ENCODE data around the gene RIMBP3C.
"Not testable (repeated sequence)": the region's sequence is repeated elsewhere in the genome, so short reads cannot be mapped to it uniquely, and the experiment has no call there.

Gene RIMBP3C, protein sequence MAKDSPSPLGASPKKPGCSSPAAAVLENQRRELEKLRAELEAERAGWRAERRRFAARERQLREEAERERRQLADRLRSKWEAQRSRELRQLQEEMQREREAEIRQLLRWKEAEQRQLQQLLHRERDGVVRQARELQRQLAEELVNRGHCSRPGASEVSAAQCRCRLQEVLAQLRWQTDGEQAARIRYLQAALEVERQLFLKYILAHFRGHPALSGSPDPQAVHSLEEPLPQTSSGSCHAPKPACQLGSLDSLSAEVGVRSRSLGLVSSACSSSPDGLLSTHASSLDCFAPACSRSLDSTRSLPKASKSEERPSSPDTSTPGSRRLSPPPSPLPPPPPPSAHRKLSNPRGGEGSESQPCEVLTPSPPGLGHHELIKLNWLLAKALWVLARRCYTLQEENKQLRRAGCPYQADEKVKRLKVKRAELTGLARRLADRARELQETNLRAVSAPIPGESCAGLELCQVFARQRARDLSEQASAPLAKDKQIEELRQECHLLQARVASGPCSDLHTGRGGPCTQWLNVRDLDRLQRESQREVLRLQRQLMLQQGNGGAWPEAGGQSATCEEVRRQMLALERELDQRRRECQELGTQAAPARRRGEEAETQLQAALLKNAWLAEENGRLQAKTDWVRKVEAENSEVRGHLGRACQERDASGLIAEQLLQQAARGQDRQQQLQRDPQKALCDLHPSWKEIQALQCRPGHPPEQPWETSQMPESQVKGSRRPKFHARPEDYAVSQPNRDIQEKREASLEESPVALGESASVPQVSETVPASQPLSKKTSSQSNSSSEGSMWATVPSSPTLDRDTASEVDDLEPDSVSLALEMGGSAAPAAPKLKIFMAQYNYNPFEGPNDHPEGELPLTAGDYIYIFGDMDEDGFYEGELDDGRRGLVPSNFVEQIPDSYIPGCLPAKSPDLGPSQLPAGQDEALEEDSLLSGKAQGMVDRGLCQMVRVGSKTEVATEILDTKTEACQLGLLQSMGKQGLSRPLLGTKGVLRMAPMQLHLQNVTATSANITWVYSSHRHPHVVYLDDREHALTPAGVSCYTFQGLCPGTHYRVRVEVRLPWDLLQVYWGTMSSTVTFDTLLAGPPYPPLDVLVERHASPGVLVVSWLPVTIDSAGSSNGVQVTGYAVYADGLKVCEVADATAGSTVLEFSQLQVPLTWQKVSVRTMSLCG (N-terminal part only)

DNA sequence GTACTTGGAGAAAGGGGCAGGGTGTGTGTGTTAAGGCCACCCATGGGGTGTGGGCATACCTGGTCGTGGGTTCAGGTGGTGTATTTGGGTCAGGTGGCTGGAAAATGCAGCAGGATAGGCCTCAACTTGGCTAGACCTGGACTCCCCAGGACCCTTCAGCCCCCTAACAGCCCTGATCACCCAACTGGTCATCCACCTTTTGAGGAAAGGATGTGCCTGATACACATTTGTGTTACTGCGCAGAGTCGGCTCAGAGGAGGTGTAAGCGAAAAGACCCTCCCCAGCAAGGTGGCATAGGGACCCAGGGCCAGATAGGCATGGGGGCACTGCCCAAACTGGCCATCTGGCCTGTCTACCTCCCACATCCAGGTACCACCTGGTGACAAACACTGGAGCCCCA, at the start of gene RIMBP3C:
TSS of gene RIMBP3C (minus strand) at position 101 of the 400 bp plus-strand sequence. CDS start 485 bp downstream, outside the sequence.
- DNase-seq, result not testable (repeated sequence)

DNA sequence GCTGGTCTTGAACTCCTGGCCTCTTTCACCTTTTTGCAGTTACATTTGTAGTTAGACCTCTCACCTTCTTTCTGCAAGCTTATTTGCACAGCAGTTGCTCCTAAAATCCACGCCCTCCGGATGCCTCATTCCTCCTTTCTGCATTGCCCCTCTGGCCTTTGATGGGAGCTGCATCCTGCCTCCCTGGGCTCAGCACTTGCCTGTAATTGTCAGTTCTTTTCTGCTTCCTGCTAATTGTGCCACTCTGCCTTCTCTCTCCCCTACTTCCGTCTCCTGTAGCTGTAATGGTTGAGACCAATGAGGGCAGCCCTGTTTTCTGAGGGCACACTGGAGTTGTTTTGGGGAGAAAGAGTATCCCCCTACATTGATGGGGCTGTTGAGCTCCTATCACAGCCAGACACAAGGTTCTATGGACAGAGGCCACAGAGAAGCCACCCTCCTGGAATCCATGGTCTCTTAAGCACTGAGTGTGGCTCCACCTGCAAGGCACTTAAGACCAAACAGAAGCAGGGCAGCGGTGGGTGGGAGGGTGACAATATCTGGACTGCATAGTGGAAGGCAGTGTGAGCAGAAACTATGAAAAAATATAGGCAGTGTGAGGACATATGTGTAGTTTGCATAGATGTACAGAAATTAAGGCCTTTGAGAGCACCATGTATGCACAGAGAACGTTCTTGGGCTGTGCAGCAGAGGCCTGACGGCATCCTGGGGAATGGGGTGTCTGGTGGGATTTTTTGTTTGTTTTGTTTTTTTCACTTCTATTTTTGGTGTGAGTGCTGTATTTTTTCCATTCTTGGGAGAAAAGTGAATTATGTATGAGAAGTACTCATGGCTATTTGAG, 48.0 kb upstream of the RIMBP3C start:
- no peak for DNase-seq

DNA sequence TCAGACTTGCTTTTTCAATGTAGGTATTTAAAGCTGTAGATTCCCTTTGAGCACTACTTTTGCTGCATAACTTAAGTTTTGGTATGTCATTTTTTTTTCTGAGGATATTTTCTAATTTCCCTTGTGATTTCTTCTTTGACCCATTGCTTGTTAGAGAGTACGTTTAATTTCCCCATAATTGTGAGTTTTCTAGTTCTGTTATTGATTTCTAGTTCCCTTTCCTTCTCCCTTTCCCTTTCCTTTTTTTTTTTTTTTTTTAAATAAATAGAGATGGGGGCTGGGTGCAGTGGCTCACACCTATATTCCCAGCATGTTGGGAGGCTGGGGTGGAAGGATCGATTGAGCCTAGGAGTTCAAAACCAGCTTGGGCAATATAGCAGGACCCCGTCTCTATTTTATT, 47.0 kb upstream of the RIMBP3C start:
- no peak for DNase-seq

DNA sequence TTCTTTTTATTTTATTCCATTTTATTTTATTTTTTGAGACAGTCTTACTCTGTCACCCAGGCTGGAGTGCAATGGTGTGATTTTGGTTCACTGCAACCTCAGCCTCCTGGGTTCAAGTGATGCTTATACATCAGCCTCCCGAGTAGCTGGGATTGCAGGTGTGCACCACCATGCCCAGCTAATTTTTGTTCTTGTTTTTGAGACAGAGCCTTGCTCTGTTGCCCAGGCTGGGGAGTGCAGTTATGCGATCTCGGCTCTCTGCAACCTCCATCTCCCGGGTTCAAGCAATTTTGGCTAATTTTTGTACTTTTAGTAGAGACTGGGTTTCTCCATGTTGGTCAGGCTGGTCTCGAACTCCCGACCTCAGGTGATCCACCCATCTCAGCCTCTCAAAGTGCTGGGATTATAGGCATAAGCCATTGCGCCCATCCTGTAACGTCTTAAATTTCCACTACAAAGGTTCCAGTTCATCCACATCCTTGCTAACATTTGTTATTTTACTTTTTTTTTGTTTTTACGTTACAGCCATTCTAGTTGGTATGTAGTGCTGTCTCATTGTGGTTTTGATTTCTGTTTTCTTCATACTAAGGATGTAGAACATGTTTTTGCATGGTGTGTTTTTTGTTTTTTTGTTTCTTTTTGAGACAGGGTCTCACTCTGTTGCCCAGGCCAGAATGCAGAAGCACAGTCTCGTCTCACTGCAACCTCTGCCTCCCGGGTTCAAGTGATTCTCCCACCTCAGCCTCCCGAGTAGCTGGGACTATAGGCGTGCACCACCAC, 45.3 kb upstream of the RIMBP3C start:
- DNase-seq, result not testable (repeated sequence)

DNA sequence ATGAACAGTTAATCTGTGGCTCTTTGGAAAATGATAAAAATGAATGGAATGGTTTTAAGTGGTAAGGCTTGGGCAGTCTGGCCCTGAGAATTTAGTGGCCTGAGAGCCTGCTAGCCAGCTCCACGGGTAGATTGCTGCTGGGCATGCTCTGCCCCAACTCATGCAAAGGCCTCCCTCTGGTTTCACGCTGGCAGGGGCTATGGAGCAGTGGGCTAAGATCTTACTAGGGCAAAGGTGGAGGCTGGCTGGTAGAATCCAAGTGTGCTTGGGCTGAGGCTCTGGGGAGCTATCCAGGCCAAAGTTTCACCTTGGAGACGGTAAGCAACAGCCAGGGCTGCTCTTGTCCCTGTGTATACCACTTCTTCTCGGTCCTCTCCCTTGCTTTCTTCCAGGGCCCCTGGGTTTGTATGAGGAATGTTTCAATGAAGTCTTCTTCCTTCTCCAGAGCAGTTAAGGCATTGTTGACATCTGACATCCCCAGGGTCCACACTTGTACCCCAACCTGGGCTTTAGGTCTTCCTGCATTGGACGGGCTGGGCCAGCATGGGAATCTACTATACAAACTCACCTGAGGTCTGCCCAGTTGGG, 43.7 kb upstream of the RIMBP3C start:
- DNase-seq, result no peak

DNA sequence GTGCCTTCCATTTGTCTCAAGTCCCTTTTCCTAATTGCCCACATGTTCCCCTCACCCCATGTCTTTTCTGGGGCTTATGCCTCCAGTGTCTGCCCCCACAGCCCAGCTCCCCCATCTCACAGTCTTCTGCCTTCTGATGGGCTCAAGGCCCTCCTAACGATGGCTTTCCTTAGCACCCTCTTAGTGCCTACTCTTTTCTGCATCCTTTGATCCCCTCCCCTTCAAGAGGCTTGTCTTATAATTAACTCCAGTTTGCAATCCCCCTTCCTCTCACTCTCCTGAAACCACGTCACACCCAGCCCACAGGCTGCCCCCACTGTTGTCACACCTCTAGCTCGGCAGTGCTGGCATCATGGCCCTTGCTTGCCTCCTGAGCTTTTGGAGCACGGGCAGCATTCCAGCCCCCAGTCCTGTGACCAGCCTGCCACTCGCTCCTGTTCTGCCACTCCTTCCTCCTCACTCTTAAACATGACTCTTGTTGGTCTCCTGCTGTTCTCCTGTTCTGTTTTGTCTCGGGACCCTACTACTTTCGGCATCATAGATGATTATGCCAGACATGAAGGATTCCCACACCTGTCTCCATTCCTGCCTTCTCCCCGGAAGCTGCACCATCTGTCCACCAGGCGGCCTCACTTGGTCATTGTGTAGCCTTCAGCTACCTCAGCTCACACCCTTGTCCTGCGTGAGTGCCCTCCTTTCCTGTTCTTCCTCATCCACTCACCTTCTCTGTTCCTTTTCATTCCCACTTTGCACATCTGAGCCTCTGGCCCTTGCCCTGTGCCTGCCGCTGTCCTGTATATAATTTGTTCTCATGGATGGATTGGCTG, 42.4 kb upstream of the RIMBP3C start:
- no peak for DNase-seq

DNA sequence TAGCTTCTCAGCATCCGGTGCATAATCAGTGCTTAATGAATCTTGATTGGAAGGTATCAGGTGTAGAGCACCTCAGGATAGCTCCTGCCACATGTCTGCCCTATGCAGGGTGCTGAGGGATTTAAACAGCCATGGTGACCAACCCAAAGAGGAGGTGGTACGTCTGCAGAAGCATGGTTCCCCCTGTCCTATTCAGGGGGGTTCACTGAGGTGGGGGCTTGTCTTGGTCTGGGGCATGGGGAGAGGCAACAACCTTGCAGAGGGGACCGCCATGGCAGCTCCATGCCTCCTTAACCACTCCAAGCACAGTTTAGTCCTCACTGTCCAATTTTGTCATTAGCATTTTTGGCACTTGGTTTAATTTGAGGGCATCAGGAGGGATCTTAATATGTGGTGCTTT, 41.2 kb upstream of the RIMBP3C start:
- no peak for DNase-seq

DNA sequence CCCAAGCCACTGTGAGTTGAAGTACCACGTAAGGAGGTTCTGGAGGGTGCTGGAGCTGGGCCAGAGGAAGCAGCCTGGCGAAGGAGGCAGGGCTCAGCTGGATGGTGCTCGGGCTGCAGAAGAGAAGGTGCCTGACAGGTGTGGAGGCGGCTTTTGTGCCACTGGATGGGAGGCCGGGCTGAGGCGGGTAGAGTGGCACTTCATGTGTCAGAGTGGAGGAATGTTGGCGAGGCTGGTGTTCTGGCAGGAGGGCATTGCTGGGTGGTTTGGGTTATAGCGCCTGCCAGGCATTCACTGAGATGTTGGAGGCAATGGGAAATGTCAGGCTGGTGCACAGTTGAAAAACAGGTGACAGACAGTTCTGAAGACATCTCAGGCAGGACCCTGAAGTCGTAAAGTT, 40.4 kb upstream of the RIMBP3C start:
- DNase-seq, result no peak

DNA sequence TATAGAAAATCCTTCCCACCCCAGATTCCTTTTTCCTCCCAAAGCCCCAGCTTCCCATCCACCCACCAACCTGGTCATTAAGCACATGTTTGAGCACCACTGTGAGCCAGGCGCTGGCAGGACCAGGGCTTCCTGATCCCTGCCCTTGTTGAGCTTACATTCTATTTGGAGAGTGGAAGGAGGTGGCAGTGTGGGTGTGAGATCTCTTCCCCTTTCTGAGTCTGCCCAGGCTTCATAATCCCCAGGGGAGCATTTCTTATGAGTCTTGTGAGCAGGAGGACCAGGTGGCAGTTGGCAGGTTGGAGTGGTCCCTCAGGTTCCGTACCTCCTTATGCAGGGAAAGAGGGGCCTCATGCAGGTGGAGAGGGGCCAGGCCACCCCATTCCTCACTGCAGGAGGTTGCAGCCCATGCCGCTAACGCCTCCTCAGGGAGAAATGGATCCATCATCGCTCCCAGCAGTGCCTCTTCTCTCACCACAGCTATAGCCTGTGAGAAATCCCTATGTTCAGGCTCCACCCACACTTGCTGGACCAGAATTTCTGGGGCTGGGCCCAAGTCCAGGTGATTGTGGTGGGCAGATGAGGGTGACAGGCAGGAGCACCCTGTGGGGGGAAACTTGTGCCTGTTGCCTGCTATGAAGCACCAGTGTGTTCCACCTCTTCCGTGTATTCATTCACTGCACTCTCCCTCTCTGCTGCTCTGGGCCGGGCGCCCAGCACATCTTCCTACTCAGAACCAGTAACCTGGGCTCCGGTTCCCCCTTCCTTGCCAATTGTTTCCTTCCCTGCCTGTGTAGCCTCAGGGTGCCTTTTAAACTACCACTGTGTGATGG, 39.8 kb upstream of the RIMBP3C start:
- peak; percentile 74 for DNase-seq

DNA sequence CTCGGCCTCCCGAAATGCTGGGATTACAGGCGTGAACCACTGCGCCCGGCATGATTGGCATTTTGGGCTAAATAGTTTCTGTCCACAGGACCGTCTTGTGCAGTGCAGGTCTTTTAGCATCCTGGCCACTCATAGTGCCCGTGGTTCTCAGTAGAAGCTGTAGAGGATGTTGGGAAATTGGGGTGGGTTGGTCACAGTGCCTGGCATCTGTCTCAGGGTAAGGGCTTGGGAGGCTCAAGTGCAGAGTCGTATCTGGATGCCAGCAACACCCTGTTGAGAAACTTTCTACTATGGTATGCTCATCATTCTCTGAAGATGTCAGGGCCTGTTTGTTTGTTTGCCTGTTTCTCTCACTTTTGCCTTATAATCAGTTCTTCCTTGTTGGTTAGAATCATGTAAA, 38.1 kb upstream of the RIMBP3C start:
- no peak for DNase-seq

DNA sequence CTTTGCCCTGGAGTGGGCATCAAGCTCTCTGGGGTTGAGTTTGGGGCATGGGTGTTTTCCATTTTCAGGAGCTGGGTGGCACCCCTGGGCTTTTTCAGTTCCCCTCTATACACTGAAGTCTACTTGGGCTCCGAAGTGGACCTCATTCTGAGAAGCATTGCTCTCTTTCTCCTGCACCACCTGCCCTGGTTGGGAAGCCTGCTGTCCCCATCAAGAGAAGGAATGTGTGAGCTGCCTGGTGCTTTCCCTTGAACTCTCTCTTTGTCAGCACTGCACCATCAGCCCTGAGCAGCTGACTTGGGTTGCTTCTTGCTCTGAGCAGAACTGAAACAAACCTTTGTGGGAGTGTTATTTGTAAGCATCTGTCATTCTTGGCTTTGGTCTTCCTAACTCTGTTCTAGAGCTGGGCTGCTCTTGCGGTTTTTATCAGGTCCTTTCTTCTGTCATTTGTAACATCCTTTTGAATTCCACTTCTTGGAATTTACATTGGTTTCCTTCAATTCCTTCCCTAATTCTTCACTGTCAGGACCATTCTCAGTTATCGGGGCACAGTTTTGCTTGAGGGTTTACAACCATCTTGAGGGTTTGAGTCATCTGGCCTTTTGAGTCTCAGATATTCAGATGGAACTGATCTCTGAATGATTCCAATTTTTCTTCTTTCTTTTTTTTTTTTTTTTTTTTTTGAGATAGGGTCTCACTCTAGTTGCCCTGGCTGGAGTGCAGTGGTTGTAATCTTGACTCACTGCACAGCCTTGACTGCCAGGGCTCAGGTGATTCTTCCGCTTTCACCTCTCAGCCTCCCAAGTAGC, 36.7 kb upstream of the RIMBP3C start:
- no peak for DNase-seq

DNA sequence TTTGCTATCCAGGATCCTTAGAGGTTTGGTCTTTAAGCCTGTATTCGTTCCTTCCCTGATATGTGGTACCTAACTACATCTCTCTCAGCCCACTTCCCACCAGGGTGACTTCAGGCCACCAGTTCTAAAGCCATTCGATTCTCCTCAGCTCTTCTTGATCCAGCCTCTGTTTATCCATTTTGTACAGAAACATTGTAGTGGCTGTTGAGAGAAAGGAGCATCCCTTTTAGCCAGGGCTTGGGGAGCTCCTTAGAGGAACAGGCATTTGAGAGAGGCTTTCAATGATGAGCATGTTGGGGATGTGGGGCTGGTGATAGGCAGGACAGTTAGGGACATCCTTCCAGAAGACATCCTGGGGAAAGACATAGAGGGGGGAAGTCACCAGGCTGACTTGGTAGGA, 34.1 kb upstream of the RIMBP3C start:
- no peak for DNase-seq

DNA sequence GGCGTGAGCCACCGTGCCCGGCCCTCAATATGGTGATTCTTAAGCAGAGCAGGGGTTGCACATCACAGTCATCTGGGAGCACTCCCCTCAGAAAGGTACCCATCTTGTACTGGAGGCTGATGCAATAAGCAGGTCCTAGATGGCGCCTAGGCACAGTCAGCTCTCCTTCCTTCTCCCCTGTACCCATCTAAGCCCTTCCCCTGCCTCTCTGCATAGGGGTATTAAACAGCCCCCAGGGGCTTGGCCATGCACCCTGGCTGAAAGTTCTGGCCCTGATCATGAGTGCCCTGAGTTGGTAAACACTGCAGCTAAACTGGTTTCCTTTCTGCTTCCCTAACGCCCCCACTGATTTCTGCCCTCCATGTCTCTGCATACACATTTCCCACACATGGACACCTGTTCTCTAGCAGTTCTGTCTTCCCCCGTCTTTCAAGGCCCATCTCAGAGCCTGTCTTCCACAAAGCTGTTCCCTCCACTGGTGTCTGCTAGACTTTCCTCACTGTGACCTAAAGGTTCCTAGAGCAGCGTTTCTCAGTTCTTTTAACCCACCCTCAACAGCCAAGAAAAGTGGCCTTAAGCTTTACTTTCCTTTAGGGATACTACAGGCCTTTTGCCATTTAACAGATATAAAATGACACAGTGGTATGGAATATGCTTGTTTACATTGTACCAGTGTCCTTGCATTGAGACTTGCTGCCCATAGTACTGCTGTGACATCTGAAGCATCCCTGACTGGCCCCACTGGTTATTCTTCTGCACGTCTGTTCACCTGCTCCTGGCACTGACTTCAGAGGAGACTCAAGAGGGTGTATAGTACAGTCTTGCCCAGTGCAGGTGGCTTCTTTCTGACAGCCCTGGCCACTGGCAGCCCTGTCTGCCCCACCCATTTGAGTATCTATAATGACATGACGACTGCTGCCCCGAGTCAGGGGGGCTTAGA, 31.8 kb upstream of the RIMBP3C start:
- DNase-seq, result no peak

DNA sequence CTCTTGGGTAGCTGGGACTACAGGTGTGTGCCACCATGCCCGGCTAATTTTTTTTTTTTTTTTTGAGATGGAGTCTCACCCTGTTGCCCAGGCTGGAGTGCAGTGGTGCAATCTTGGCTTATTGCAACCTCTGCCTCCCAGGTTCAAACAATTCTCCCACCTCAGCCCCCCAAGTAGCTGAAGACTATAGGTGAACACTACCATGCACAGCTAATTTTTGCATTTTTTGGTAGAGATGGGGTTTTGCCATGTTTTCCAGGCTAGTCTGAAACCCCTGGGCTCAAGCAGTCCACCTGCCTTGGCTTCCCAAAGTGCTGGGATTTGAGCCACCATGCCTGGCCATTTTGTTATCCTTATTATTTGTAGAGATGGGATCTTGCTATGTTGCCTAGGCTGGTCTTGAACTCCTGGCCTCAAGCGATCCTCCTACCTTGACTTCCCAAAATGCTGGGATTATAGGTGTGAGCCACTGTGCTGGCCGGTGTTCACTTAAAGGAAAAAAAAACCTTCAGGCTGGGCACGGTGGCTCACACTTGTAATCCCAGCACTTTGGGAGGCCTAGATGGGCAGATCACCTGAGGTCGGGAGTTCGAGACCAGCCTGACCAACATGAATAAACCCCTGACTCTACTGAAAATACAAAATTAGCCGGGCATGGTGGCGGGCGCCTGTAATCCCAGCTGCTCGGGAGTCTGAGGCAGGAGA, 29.9 kb upstream of the RIMBP3C start:
- not testable (repeated sequence) for DNase-seq

DNA sequence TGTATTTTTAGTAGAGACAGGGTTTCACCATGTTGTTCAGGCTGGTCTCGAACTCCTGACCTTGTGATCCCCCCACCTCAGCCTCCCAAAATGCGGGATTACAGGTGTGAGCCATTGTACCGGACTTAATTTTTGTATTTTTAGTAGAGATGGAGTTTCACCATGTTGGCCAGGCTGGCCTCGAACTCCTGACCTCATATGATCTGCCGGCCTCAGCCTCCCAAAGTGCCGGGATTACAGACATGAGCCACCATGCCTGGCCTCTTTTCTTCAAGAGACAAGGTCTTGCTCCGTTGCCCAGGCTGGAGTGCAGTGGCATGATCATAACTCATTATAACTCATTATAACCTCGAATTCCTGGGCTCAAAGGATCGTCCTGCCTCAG, 29.4 kb upstream of the RIMBP3C start:
- DNase-seq, result not testable (repeated sequence)

DNA sequence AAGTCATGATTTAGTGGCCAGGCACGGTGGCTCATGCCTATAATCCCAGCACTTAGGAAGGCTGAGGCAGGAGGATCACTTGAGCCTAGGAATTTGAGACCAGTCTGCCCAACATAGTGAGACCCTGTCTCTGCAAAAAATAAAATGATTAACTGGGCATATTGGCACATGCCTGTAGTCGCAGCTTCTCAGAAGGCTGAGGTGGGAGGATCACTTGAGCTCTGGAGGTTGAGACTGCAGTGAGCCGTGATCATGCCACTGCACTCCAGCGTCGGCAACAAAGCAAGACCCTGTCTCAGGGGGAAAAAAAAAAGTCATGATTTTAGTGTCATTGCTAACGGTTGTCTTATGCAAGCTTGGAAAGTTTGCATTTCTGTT, 28.2 kb upstream of the RIMBP3C start:
- no peak for DNase-seq
